Ovary (tissue), 3 donors: ENCODE data around the gene EPG5.

Source experiments
- EP300 ChIP-seq: sonication (generic); formaldehyde crosslinking; IDR thresholded peaks from one replicate; pipeline ENCODE4 v1.6.1; 2017; ENCODE audit warnings: antibody characterized with exemption
- POLR2A ChIP-seq: fragments of 450-650 bp; IDR thresholded peaks from one replicate; pipeline ENCODE4 v1.6.1; 2017; ENCODE audit warnings: antibody characterized with exemption, mild to moderate bottlenecking, moderate library complexity
- TF ChIP-seq, protein P1 (sequence below), 3 donors: fragments of 450-650 bp in 2 of 3; fragments of 200-600 bp in 1 of 3; IDR thresholded peaks; one replicate each; pipeline versions ENCODE4 v1.5.1 to v1.8.0; 2016 to 2022; ENCODE audit warnings: antibody characterized with exemption in 3 of 3, mild to moderate bottlenecking in 1 of 3
- donor health status: DM: no; HTN: no; CAD: no.

DNA sequence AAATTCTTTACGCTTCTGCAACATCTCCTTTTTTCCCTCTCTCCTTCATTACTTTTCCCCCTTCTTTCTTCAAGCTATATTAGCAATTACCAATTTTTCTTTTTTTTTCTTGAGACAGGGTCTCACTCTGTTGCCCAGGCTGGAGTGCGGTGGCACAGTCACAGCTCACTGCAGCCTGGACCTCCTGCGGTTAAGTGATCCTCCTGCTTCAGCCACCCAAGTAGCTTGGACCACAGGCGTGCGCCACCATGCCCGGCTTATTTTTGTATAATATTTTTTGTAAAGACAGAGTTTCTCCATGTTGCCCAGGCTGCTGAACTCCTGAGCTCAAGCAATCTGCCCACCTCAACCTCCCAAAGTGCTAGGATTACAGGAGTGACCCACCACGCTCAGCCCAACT is 70.7 kb downstream of the EPG5 start:
- TF ChIP-seq, protein P1, sequence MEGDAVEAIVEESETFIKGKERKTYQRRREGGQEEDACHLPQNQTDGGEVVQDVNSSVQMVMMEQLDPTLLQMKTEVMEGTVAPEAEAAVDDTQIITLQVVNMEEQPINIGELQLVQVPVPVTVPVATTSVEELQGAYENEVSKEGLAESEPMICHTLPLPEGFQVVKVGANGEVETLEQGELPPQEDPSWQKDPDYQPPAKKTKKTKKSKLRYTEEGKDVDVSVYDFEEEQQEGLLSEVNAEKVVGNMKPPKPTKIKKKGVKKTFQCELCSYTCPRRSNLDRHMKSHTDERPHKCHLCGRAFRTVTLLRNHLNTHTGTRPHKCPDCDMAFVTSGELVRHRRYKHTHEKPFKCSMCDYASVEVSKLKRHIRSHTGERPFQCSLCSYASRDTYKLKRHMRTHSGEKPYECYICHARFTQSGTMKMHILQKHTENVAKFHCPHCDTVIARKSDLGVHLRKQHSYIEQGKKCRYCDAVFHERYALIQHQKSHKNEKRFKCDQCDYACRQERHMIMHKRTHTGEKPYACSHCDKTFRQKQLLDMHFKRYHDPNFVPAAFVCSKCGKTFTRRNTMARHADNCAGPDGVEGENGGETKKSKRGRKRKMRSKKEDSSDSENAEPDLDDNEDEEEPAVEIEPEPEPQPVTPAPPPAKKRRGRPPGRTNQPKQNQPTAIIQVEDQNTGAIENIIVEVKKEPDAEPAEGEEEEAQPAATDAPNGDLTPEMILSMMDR (IDR thresholded peaks at IDR 0.05) = no peak
- TF ChIP-seq POLR2A (no peak), EP300 (no peak)
